ENCODE results near the gene DGKZ.

- TF ChIP-seq, protein P1, sequence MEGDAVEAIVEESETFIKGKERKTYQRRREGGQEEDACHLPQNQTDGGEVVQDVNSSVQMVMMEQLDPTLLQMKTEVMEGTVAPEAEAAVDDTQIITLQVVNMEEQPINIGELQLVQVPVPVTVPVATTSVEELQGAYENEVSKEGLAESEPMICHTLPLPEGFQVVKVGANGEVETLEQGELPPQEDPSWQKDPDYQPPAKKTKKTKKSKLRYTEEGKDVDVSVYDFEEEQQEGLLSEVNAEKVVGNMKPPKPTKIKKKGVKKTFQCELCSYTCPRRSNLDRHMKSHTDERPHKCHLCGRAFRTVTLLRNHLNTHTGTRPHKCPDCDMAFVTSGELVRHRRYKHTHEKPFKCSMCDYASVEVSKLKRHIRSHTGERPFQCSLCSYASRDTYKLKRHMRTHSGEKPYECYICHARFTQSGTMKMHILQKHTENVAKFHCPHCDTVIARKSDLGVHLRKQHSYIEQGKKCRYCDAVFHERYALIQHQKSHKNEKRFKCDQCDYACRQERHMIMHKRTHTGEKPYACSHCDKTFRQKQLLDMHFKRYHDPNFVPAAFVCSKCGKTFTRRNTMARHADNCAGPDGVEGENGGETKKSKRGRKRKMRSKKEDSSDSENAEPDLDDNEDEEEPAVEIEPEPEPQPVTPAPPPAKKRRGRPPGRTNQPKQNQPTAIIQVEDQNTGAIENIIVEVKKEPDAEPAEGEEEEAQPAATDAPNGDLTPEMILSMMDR (IDR thresholded peaks at IDR 0.05), result peak; percentile 58 to 93 (median 84)
- no peak for TF ChIP-seq POLR2A (IDR thresholded peaks at IDR 0.05)
Measured at GRCh38 chr11:46308631-46309419, 38.4 kb upstream of the DGKZ start.
